A549 (cell line): ENCODE data around the gene MARVELD2. TPM values are rescaled to one million over a fixed set of nuclear protein-coding genes. Genes with fewer than 3 reads are reported as not detected.
"Not testable (repeated sequence)": the region's sequence is repeated elsewhere in the genome, so short reads cannot be mapped to it uniquely, and the experiment has no call there.

Experiments used
- ATAC-seq, 2 experiments: fragments of 200-7000 bp in 1 of 2; fragments of >200 bp in 1 of 2; cut with Nextera tagmentation in 1 of 2; cut with Tn5 transposase in 1 of 2; 3 replicates each; pipeline versions ENCODE4 v1.8.0 to v1.9.1; 2018 to 2020; ENCODE audit warnings: mild to moderate bottlenecking in 1 of 2, moderate library complexity in 1 of 2
- CTCF ChIA-PET: fragments of 300-600 bp; sonication (Branson Sonifier 250); formaldehyde crosslinking; extraction: SDS; loops from one replicate; lab custom pipeline; 2021; ENCODE audit warnings: antibody characterized with exemption, inconsistent platforms; lab: Yijun Ruan, JAX
- POLR2A ChIA-PET: fragments of 350-600 bp; formaldehyde crosslinking; extraction: SDS; loops from one replicate; lab custom pipeline; 2021; ENCODE audit warnings: antibody characterized with exemption, inconsistent platforms; lab: Yijun Ruan, JAX
- DNase-seq, 2 experiments: peaks; one replicate each; pipeline versions ENCODE4 v3.0.0 to v3.0.0-alpha.2; 2011 to 2016; ENCODE audit warnings: low read depth in 1 of 2, low spot score in 1 of 2
- FAIRE-seq: peaks from 2 replicates; lab custom pipeline; 2011; peaks lifted over from hg19 to GRCh38; lab: Jason Lieb, UNC
- H3K27ac ChIP-seq, 2 experiments: fragments of >200 bp; sonication (Bioruptor Twin); formaldehyde crosslinking; 3 replicates each; pipeline ENCODE4 v1.5.1; 2016 to 2017
- H3K4me1 ChIP-seq: fragments of >200 bp; sonication (Bioruptor Twin); formaldehyde crosslinking; 3 replicates; pipeline ENCODE4 v1.6.1; 2016
- H3K4me2 ChIP-seq: fragments of >200 bp; sonication (Bioruptor Twin); formaldehyde crosslinking; 3 replicates; pipeline ENCODE4 v1.6.1; 2016
- H3K4me3 ChIP-seq: fragments of >200 bp; sonication (Bioruptor Twin); formaldehyde crosslinking; 3 replicates; pipeline ENCODE4 v1.5.1; 2016
- H3K9me3 ChIP-seq: fragments of >200 bp; sonication (Bioruptor Twin); formaldehyde crosslinking; 3 replicates; pipeline ENCODE4 v1.6.1; 2016
- ATOH8 ChIP-seq: fragments of 250-450 bp; sonication (Bioruptor Pico); IDR thresholded peaks from 2 replicates; pipeline ENCODE4 v1.5.0; 2020; ENCODE audit warnings: low read depth, mild to moderate bottlenecking, moderate library complexity
- CEBPB ChIP-seq, 2 experiments: fragments of >200 bp in 1 of 2; sonication (Bioruptor Twin) in 1 of 2; formaldehyde crosslinking in 1 of 2; IDR thresholded peaks; 2 replicates each; pipeline ENCODE4 v1.6.1; 2012 to 2016
- CHD2 ChIP-seq: fragments of 150-350 bp; IDR thresholded peaks from 2 replicates; pipeline ENCODE4 v1.6.1; 2014; ENCODE audit warnings: low read length; ENCODE audit not compliant: partially characterized antibody
- CTCF ChIP-seq: fragments of >200 bp; sonication (Bioruptor Twin); formaldehyde crosslinking; IDR thresholded peaks from 3 replicates; pipeline ENCODE4 v1.5.1; 2016
- EHMT2 ChIP-seq: fragments of 200-600 bp; sonication (generic); IDR thresholded peaks from 2 replicates; pipeline ENCODE4 v1.6.1; 2016; ENCODE audit warnings: antibody characterized with exemption, low read depth, mild to moderate bottlenecking, moderate library complexity
- ESRRA ChIP-seq: fragments of 150-350 bp; IDR thresholded peaks from 2 replicates; pipeline ENCODE4 v1.6.1; 2014; ENCODE audit warnings: mild to moderate bottlenecking, low read length, borderline replicate concordance
- FOSL2 ChIP-seq, 2 experiments: fragments of 450-650 bp in 1 of 2; fragments of >200 bp in 1 of 2; sonication (Bioruptor Twin) in 1 of 2; formaldehyde crosslinking; IDR thresholded peaks; 2 replicates each; pipeline versions ENCODE4 v1.5.0 to v1.6.1; 2016 to 2020; ENCODE audit warnings: mild to moderate bottlenecking in 1 of 2, moderate library complexity in 1 of 2
- GATA3 ChIP-seq: IDR thresholded peaks from 2 replicates; pipeline ENCODE4 v1.6.1; 2012; ENCODE audit warnings: borderline replicate concordance
- HES2 ChIP-seq: fragments of >200 bp; sonication (Bioruptor Twin); formaldehyde crosslinking; IDR thresholded peaks from 2 replicates; pipeline ENCODE4 v1.6.1; 2016
- HOXA7 ChIP-seq: fragments of 250-450 bp; sonication (Bioruptor Pico); IDR thresholded peaks from 2 replicates; pipeline ENCODE4 v1.5.0; 2020; ENCODE audit warnings: mild to moderate bottlenecking, moderate library complexity
- HOXB5 ChIP-seq: fragments of 250-450 bp; sonication (Bioruptor Pico); IDR thresholded peaks from 2 replicates; pipeline ENCODE4 v1.5.0; 2020; ENCODE audit warnings: mild to moderate bottlenecking, moderate library complexity
- JUN ChIP-seq, 2 experiments: fragments of >200 bp; sonication (Bioruptor Twin); formaldehyde crosslinking; IDR thresholded peaks; 2 replicates in 1 of 2; 3 replicates in 1 of 2; pipeline ENCODE4 v1.6.1; 2016 to 2017
- KDM5A ChIP-seq: fragments of 200-600 bp; sonication (generic); IDR thresholded peaks from 2 replicates; pipeline ENCODE4 v1.6.1; 2016; ENCODE audit warnings: antibody characterized with exemption, mild to moderate bottlenecking
- MAX ChIP-seq: IDR thresholded peaks from 2 replicates; pipeline ENCODE4 v1.6.1; 2012
- MAZ ChIP-seq: fragments of 150-350 bp; IDR thresholded peaks from 2 replicates; pipeline ENCODE4 v1.6.1; 2014; ENCODE audit warnings: antibody characterized with exemption, low read depth, low read length, borderline replicate concordance
- NFE2L2 ChIP-seq: fragments of 150-350 bp; conservative IDR thresholded peaks from 2 replicates; pipeline ENCODE4 v1.6.1; 2014; ENCODE audit warnings: low read length
- NR3C1 ChIP-seq: fragments of >200 bp; sonication (Bioruptor Twin); formaldehyde crosslinking; IDR thresholded peaks from 3 replicates; pipeline ENCODE4 v1.6.1; 2017
- POLR2A ChIP-seq: IDR thresholded peaks from 2 replicates; pipeline ENCODE4 v1.6.1; 2012; ENCODE audit warnings: mild to moderate bottlenecking, low read length
- RCOR1 ChIP-seq: fragments of 150-350 bp; IDR thresholded peaks from 2 replicates; pipeline ENCODE4 v1.6.1; 2014; ENCODE audit warnings: antibody characterized with exemption, low read length, low read depth
- RFX5 ChIP-seq: fragments of 450-650 bp; IDR thresholded peaks from 2 replicates; pipeline ENCODE4 v1.7.1; 2014; ENCODE audit warnings: antibody characterized with exemption, mild to moderate bottlenecking, moderate library complexity
- SREBF2 ChIP-seq: fragments of 450-650 bp; IDR thresholded peaks from 2 replicates; pipeline ENCODE4 v1.6.1; 2014; ENCODE audit warnings: mild to moderate bottlenecking, moderate library complexity
- TP53 ChIP-seq: fragments of 250-450 bp; sonication (Bioruptor Pico); IDR thresholded peaks from 2 replicates; pipeline ENCODE4 v1.5.0; 2021; ENCODE audit warnings: mild to moderate bottlenecking, moderate library complexity
- ZC3H11A ChIP-seq: fragments of 450-650 bp; IDR thresholded peaks from 2 replicates; pipeline ENCODE4 v1.6.1; 2014; ENCODE audit warnings: antibody characterized with exemption, mild to moderate bottlenecking
- ZFP36 ChIP-seq: fragments of 450-650 bp; IDR thresholded peaks from 2 replicates; pipeline ENCODE4 v1.6.1; 2014; ENCODE audit warnings: borderline replicate concordance; ENCODE audit not compliant: partially characterized antibody
- WGBS: methylation state at CpG from one replicate; pipeline ENCODE4 v1.1.6; 2017; ENCODE audit errors: missing lambda C conversion rate; 5-methylcytosine and 5-hydroxymethylcytosine counted together
- polyA plus RNA-seq, 4 experiments: library from polyadenylated mRNA; depleted of rRNA in 3 of 4; stranded (reverse); fragments of >200 nt; fragmentation: RNase III in 1 of 4; extraction: RNeasy Plus Mini Kit Qiagen cat#74134 plus additional on column Dnase treatment in 1 of 4; gene quantifications; 2 replicates in 3 of 4; 3 replicates in 1 of 4; pipeline ENCODE4 v1.2.3, GENCODE V29; 2011 to 2017

The MARVELD2 gene
- polyA plus RNA-seq, 2 of the 4 experiments (the other 2 are of a cell fraction): 2.3 to 10.2 TPM

- no peak for TF ChIP-seq CTCF
- no peak for TF ChIP-seq TP53 (CRISPR knock-in tag)
- no peak for TF ChIP-seq HES2
- no peak for TF ChIP-seq HOXB5 (CRISPR knock-in tag)
These were observed 37.2 kb downstream of the MARVELD2 start (continued) for GRCh38 chr5:69451941-69452647.

GRCh38 chr5:69453487-69453886 lies 38.6 kb downstream of the MARVELD2 start:
- not testable (repeated sequence) for ATAC-seq, H3K9me3 ChIP-seq, FAIRE-seq, DNase-seq
- WGBS: 93% methylated on average over 3 of the region's 3 CpGs
- Histone ChIP-seq H3K4me1 (peaks cover 33% of the 10 kb centered on the region), H3K27ac (peak overlapping the region; percentile 38 to 77; a peak in 4 of 6 replicates), H3K4me3 (peak overlapping the region; percentile 43), H3K4me2 (peak overlapping the region; percentile 65)
- ChIA-PET POLR2A (interaction anchor here (1.1 kb wide), 1 partner anchor 39 kb away, joined by 3 read pairs; the partner anchor contains the start of gene OCLN), CTCF (interaction anchor here (1.3 to 1.5 kb wide), 3 partner anchors 11 to 30 kb away, joined by 3 to 6 read pairs (median 3); no protein-coding TSS in a partner anchor)

- Histone ChIP-seq H3K27ac (peak overlapping the region; percentile 38 to 77), H3K4me1 (peaks cover 33% of the 10 kb centered on the region), H3K9me3 (no peaks in the 10 kb centered on the region), H3K4me2 (peak overlapping the region; percentile 65), H3K4me3 (peak overlapping the region; percentile 43)
- TF ChIP-seq POLR2A: no peak
- TF ChIP-seq KDM5A: no peak
- no peak for TF ChIP-seq EHMT2
- TF ChIP-seq MAZ: no peak
- TF ChIP-seq RFX5: no peak
- TF ChIP-seq FOSL2 (IDR thresholded peaks at IDR 0.05): no peak
- TF ChIP-seq FOSL2 (CRISPR knock-in tag; IDR thresholded peaks at IDR 0.05): no peak
- no peak for TF ChIP-seq ZC3H11A
- whole genome bisulfite sequencing: 76% methylated on average over 8 of the region's 8 CpGs
- ChIA-PET CTCF (interaction anchor here (1.4 to 1.5 kb wide), 2 partner anchors 10 to 13 kb away, joined by 3 to 6 read pairs; no protein-coding TSS in a partner anchor), POLR2A (interaction anchor here (1.1 kb wide), 1 partner anchor 38 kb away, joined by 3 read pairs; the partner anchor contains the start of gene OCLN)
- FAIRE-seq (no peak), DNase-seq (peak in 1 of 2 experiments; percentile 15), ATAC-seq (peak; percentile 43 to 51; a peak in 4 of 6 replicates)
These were observed 39.7 kb downstream of the MARVELD2 start for GRCh38 chr5:69454460-69455249.

- H3K4me3 ChIP-seq, FAIRE-seq, ATAC-seq, H3K4me2 ChIP-seq, DNase-seq, POLR2A ChIA-PET, H3K27ac ChIP-seq, CTCF ChIA-PET, H3K9me3 ChIP-seq: not testable (repeated sequence)
- H3K4me1 ChIP-seq: peaks cover 29% of the 10 kb centered on the region
- 84% methylated on average over 7 of the region's 7 CpGs for WGBS
These were observed 40.6 kb downstream of the MARVELD2 start for GRCh38 chr5:69455428-69455988.

- Histone ChIP-seq H3K9me3 (no peaks in the 10 kb centered on the region), H3K4me3 (no peak overlapping the region), H3K27ac (no peak overlapping the region), H3K4me1 (no peaks in the 10 kb centered on the region), H3K4me2 (no peak overlapping the region)
- POLR2A ChIA-PET: no interaction called here
- CTCF ChIA-PET: no interaction called here
- ATAC-seq (no peak), FAIRE-seq (no peak), DNase-seq (no peak)
- 76% methylated on average over 1 of the region's 1 CpG for WGBS
- TF ChIP-seq RCOR1 (no peak), ESRRA (no peak), CHD2 (no peak), ZFP36 (no peak), MAX (no peak), HOXA7 (CRISPR knock-in tag) (no peak), GATA3 (no peak), JUN (IDR thresholded peaks at IDR 0.05) (no peak), CEBPB (IDR thresholded peaks at IDR 0.05) (no peak), FOSL2 (IDR thresholded peaks at IDR 0.05) (no peak), FOSL2 (CRISPR knock-in tag; IDR thresholded peaks at IDR 0.05) (no peak), NR3C1 (no peak), ATOH8 (CRISPR knock-in tag) (no peak), SREBF2 (no peak), NFE2L2 (no peak)
These were observed 47.3 kb downstream of the MARVELD2 start for GRCh38 chr5:69462170-69462569.
